Measurements from ENCODE around the gene METTL4. TPM values are rescaled to one million over a fixed set of nuclear protein-coding genes. Genes with fewer than 3 reads are reported as not detected.

The METTL4 gene
- total and polyA plus RNA-seq, 2 of the 8 experiments (the other 6 are each of a cell fraction or from before 2014, with no cell fraction given) = 8.5 to 11.5 TPM

- Histone ChIP-seq H2BK5ac (ENCODE audit: low read depth, low read length) (no peak overlapping the region), H3K23ac (ENCODE audit: insufficient read length) (no peak overlapping the region), H2BK12ac (ENCODE audit: low read depth, low read length) (no peak overlapping the region), H2AFZ (ENCODE audit: low read length) (no peak overlapping the region), H4K20me1 (replicated peaks in 1 of 2; ENCODE audit: control insufficient read depth in 1 of 2, insufficient read depth in 2 of 2, low read length in 2 of 2) (no peaks in the 10 kb centered on the region), H3K4ac (replicated peaks; ENCODE audit: insufficient read length, low read depth, low read length) (no peak overlapping the region), H3K4me3 (ENCODE audit: extremely low read depth in 1 of 4, insufficient read depth in 2 of 4, low read depth in 3 of 4, low read length in 4 of 4) (no peak overlapping the region), H2BK120ac (replicated peaks; ENCODE audit: low read depth, low read length) (no peak overlapping the region), H3K79me2 (ENCODE audit: control insufficient read depth in 1 of 2, insufficient read depth in 2 of 2, low read length in 2 of 2) (no peaks in the 10 kb centered on the region), H3K4me2 (ENCODE audit: insufficient read depth in 1 of 2, low read depth in 2 of 2, low read length in 2 of 2) (no peak overlapping the region), H4K91ac (replicated peaks; ENCODE audit: insufficient read length, low read length) (no peak overlapping the region), H3K23me2 (ENCODE audit: low read depth, low read length) (no peaks in the 10 kb centered on the region), H2BK15ac (ENCODE audit: low read length) (no peak overlapping the region), H3K9ac (replicated peaks in 1 of 4; ENCODE audit: extremely low read depth in 1 of 4, low read depth in 3 of 4, low read length in 3 of 4) (no peak overlapping the region), H3K79me1 (ENCODE audit: low read depth, low read length) (no peaks in the 10 kb centered on the region), H3K56ac (replicated peaks; ENCODE audit: insufficient read length, low read depth, low read length) (no peak overlapping the region), H3K18ac (ENCODE audit: extremely low read depth, low read length) (no peak overlapping the region), H2AK5ac (ENCODE audit: low read depth, low read length) (no peak overlapping the region), H3K27ac (ENCODE audit: low read depth, low read length) (no peak overlapping the region), H3K27me3 (replicated peaks in 1 of 4; ENCODE audit: control insufficient read depth in 3 of 4, extremely low read depth in 1 of 4, insufficient read depth in 3 of 4, low read length in 3 of 4) (no peaks in the 10 kb centered on the region), H3K4me1 (replicated peaks in 1 of 4; ENCODE audit: control insufficient read depth in 3 of 4, insufficient read depth in 4 of 4, low read length in 3 of 4) (no peaks in the 10 kb centered on the region), H4K5ac (ENCODE audit: insufficient read length, low read depth, low read length) (no peak overlapping the region), H3K14ac (ENCODE audit: insufficient read length) (no peak overlapping the region), H3K36me3 (ENCODE audit: control insufficient read depth in 2 of 4, insufficient read depth in 4 of 4, low read length in 3 of 4) (peaks cover 0 to 3% (median 0%) of the 10 kb centered on the region in 4 experiments; a peak in 2 of 8 replicates), H2BK20ac (ENCODE audit: low read length) (no peak overlapping the region), H4K8ac (ENCODE audit: extremely low read depth, insufficient read depth, low read length) (no peak overlapping the region), H3K9me3 (ENCODE audit: insufficient read depth in 2 of 2, low read depth in 1 of 2, low read length in 1 of 2) (0 out of 4 replicates have a peak, but pooled peaks cover 2% of the 10 kb centered on the region in 2 experiments)
- peak; percentile 7 for FAIRE-seq
- ChIA-PET CTCF (ENCODE audit: partially characterized antibody) (interaction anchor here (0.7 to 1.3 kb wide), 3 partner anchors 11 to 788 kb away, joined by 3 to 5 read pairs (median 5); no protein-coding TSS in a partner anchor), POLR2A (ENCODE audit: partially characterized antibody) (no interaction called here)
- TF ChIP-seq PHF8 (conservative IDR thresholded peaks at IDR 0.05; ENCODE audit: low read depth, low read length) (no peak), NRF1 (IDR thresholded peaks at IDR 0.05; ENCODE audit: low read depth, low read length) (no peak), BACH1 (IDR thresholded peaks at IDR 0.05; ENCODE audit: low read length) (no peak), EGR1 (IDR thresholded peaks at IDR 0.05; ENCODE audit: borderline replicate concordance, low read depth, low read length) (no peak), CBX5 (IDR thresholded peaks at IDR 0.05; ENCODE audit: low read depth, low read length) (no peak), NANOG (IDR thresholded peaks at IDR 0.05; ENCODE audit: insufficient read depth, low read depth, low read length, poor library complexity, severe bottlenecking) (no peak)
- WGBS, 2 experiments (ENCODE audit: extremely low coverage in 1 of 2, insufficient coverage in 1 of 2, insufficient read length in 1 of 2, insufficient replicate concordance in 2 of 2, low coverage in 1 of 2, low lambda C conversion rate in 2 of 2, missing lambda C conversion rate in 1 of 2) = 70% methylated on average over 4 of the region's 4 CpGs; no CpG with 5 or more reads in 1 of the 2 experiments
- DNase-seq (ENCODE audit: low read depth in 1 of 2, low spot score in 2 of 2) = no peak
These were observed 34.8 kb downstream of the METTL4 start for GRCh38 chr18:2536493-2536892.

All from H1 (cell line).